H1 (cell line): ENCODE data around the gene TMEM151A. TPM values are rescaled to one million over a fixed set of nuclear protein-coding genes. Genes with fewer than 3 reads are reported as not detected.

Source experiments
- BACH1 ChIP-seq: IDR thresholded peaks from 2 replicates; pipeline ENCODE4 v1.6.1; 2012; ENCODE audit warnings: low read length, improper control_type of control experiment
- CEBPB ChIP-seq: IDR thresholded peaks from 2 replicates; pipeline ENCODE4 v1.6.1; 2012; ENCODE audit warnings: low read depth, low read length
- CHD2 ChIP-seq: IDR thresholded peaks from 2 replicates; pipeline ENCODE4 v1.6.1; 2012; ENCODE audit warnings: low read length, improper control_type of control experiment
- KDM1A ChIP-seq: fragments of 200-600, 300-600 bp; sonication (generic); IDR thresholded peaks from 2 replicates; pipeline ENCODE4 v1.7.1; 2016; ENCODE audit warnings: mild to moderate bottlenecking, low read length, borderline replicate concordance
- KDM5A ChIP-seq: fragments of 200-600 bp; IDR thresholded peaks from 2 replicates; pipeline ENCODE4 v1.7.1; 2012; ENCODE audit warnings: mild to moderate bottlenecking, low read length, inconsistent platforms, mixed read lengths
- NANOG ChIP-seq: IDR thresholded peaks from 2 replicates; pipeline ENCODE4 v1.6.1; 2011; ENCODE audit warnings: low read length, low read depth, mild to moderate bottlenecking, inconsistent platforms; ENCODE audit not compliant: insufficient read depth, poor library complexity, severe bottlenecking
- POLR2A ChIP-seq, 2 experiments: IDR thresholded peaks; 1 replicate in 1 of 2; 2 replicates in 1 of 2; pipeline ENCODE4 v1.6.1; 2011; ENCODE audit warnings: low read depth in 2 of 2, low read length in 2 of 2, mild to moderate bottlenecking in 2 of 2; ENCODE audit errors: control extremely low read depth in 1 of 2
- RXRA ChIP-seq: IDR thresholded peaks from 2 replicates; pipeline ENCODE4 v1.6.1; 2011; ENCODE audit warnings: low read depth, mild to moderate bottlenecking, low read length, moderate library complexity; ENCODE audit not compliant: insufficient read depth
- SAP30 ChIP-seq: fragments of 300-600 bp; sonication (generic); IDR thresholded peaks from 2 replicates; pipeline ENCODE4 v1.7.1; 2012; ENCODE audit warnings: low read length, moderate library complexity, mild to moderate bottlenecking, inconsistent platforms; ENCODE audit not compliant: insufficient read depth, insufficient replicate concordance
- SIN3A ChIP-seq, 2 experiments: IDR thresholded peaks in 1 of 2; conservative IDR thresholded peaks in 1 of 2; 2 replicates each; pipeline ENCODE4 v1.6.1; 2011 to 2012; ENCODE audit warnings: low read length in 2 of 2, improper control_type of control experiment in 1 of 2, low read depth in 1 of 2, mild to moderate bottlenecking in 1 of 2
- SIRT6 ChIP-seq: IDR thresholded peaks from one replicate; pipeline ENCODE4 v1.7.1; 2012; ENCODE audit warnings: low read length, inconsistent platforms
- SP1 ChIP-seq: IDR thresholded peaks from 2 replicates; pipeline ENCODE4 v1.6.1; 2011; ENCODE audit warnings: low read depth, low read length
- SUZ12 ChIP-seq: fragments of 200-600 bp; sonication (generic); IDR thresholded peaks from 2 replicates; pipeline ENCODE4 v1.6.1; 2012; ENCODE audit warnings: mild to moderate bottlenecking, inconsistent platforms, low read length, moderate library complexity, mixed read lengths
- TAF1 ChIP-seq: IDR thresholded peaks from 2 replicates; pipeline ENCODE4 v1.6.1; 2011; ENCODE audit warnings: mild to moderate bottlenecking, low read depth, low read length
- ZNF274 ChIP-seq: IDR thresholded peaks from 2 replicates; pipeline ENCODE4 v1.7.0; 2012; ENCODE audit warnings: low read length, borderline replicate concordance; ENCODE audit errors: extremely low read depth
- polyA plus RNA-seq, 7 experiments: library from polyadenylated mRNA; depleted of rRNA in 3 of 7; stranded (reverse) in 5 of 7; unstranded in 2 of 7; fragments of >200 nt in 5 of 7; fragments of 200-250 nt in 2 of 7; gene quantifications; 1 replicate in 5 of 7; 2 replicates in 1 of 7; 4 replicates in 1 of 7; pipeline versions ENCODE4 v1.2.1 to v1.2.3, GENCODE V29; 2011 to 2013; ENCODE audit warnings: missing spikeins in 2 of 7, mixed read lengths in 2 of 7
- total RNA-seq: library from RNA; stranded (reverse); fragmentation: NEBNext Ultra II Directional; extraction: Animal tissue kit (Norgen Biotek cat#: 25700); gene quantifications from 2 replicates; pipeline ENCODE4 v1.2.1, GENCODE V29; 2021
- TF ChIP-seq, protein P1 (sequence below): IDR thresholded peaks from 2 replicates; pipeline ENCODE4 v1.6.1; 2012; ENCODE audit warnings: inconsistent platforms
- TF ChIP-seq, protein P2 (sequence below), 3 experiments: IDR thresholded peaks; 1 replicate in 2 of 3; 2 replicates in 1 of 3; pipeline versions ENCODE4 v1.5.1 to v1.6.1; 2011; ENCODE audit warnings: low read length in 3 of 3, mild to moderate bottlenecking in 3 of 3, inconsistent platforms in 2 of 3, low read depth in 1 of 3, moderate library complexity in 1 of 3; ENCODE audit not compliant: insufficient read depth in 1 of 3; ENCODE audit errors: control extremely low read depth in 1 of 3
- TF ChIP-seq, protein P3 (sequence below): IDR thresholded peaks from 2 replicates; pipeline ENCODE4 v1.6.1; 2012; ENCODE audit warnings: inconsistent platforms

Gene TMEM151A
- total and polyA plus RNA-seq, 2 of the 8 experiments (the other 6 are each of a cell fraction or from before 2014, with no cell fraction given), result 3.2 TPM

DNA sequence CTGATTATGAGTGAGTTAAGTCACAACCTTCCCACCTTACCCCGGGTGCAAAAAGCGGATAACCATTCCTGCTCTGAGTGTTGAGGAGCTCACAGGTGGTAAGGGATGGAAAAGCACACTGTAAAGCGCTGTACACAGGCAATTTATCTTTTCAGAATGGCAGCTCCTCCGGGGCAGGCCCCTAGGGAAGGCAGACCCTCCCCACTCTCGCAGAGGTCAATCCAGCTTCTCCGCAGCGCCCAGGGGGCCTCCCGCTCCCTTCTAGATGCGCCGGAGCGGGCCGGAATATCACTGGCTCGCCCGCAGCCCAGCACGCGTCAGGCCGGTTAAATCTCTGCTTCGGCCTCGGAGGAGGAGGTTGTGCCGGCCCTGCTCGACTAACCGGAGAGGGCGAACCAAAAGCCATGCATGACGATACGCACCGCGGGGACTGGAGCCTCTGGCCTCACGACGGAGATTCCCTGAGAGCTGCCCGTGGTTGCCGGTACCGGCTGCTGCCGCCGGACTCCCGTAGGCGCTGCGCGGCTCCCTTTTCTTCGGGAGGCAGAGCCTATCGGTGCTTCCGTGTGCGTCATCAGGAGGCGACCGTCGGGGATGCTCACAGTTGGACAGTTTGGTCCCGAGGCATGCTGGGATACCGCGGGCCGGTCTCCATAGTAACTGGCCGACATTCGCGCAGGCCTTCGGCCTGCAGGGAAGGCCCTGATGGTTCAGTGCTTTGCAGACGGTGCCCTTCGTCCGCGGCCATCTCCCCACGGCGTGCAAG lies 53.0 kb downstream of the TMEM151A start, which contains the start of gene BRMS1 (continued):
- peak in 1 of 2 experiments; percentile 96; a peak in 2 of 3 replicates for TF ChIP-seq POLR2A (IDR thresholded peaks at IDR 0.05; ENCODE audit: control extremely low read depth in 1 of 2, low read depth in 2 of 2, low read length in 2 of 2)
- peak; percentile 91 for TF ChIP-seq KDM5A
- no peak for TF ChIP-seq CEBPB
- TF ChIP-seq, protein P1, sequence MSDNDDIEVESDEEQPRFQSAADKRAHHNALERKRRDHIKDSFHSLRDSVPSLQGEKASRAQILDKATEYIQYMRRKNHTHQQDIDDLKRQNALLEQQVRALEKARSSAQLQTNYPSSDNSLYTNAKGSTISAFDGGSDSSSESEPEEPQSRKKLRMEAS, result 0 out of 2 replicates have a peak, but pooled peaks have one; percentile 19
- TF ChIP-seq ZNF274, result no peak
- TF ChIP-seq SUZ12, result no peak
- no peak for TF ChIP-seq RXRA
- no peak for TF ChIP-seq SP1
- TF ChIP-seq TAF1, result peak; percentile 89
- TF ChIP-seq CHD2, result 0 out of 2 replicates have a peak, but pooled peaks have one; percentile 51
- no peak for TF ChIP-seq SIRT6
- TF ChIP-seq SIN3A (conservative IDR thresholded peaks at IDR 0.05 in 1 of 2, IDR thresholded peaks at IDR 0.05 in 1 of 2; ENCODE audit: low read depth in 1 of 2, low read length in 2 of 2), result peak; percentile 87 to 99; a peak in 3 of 4 replicates
- TF ChIP-seq BACH1, result no peak
- TF ChIP-seq SAP30, result peak; percentile 56
- TF ChIP-seq, protein P2, sequence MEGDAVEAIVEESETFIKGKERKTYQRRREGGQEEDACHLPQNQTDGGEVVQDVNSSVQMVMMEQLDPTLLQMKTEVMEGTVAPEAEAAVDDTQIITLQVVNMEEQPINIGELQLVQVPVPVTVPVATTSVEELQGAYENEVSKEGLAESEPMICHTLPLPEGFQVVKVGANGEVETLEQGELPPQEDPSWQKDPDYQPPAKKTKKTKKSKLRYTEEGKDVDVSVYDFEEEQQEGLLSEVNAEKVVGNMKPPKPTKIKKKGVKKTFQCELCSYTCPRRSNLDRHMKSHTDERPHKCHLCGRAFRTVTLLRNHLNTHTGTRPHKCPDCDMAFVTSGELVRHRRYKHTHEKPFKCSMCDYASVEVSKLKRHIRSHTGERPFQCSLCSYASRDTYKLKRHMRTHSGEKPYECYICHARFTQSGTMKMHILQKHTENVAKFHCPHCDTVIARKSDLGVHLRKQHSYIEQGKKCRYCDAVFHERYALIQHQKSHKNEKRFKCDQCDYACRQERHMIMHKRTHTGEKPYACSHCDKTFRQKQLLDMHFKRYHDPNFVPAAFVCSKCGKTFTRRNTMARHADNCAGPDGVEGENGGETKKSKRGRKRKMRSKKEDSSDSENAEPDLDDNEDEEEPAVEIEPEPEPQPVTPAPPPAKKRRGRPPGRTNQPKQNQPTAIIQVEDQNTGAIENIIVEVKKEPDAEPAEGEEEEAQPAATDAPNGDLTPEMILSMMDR (IDR thresholded peaks at IDR 0.05; ENCODE audit: control extremely low read depth in 1 of 3, insufficient read depth in 1 of 3, low read depth in 1 of 3, low read length in 3 of 3), result no peak
- no peak for TF ChIP-seq KDM1A
- peak; percentile 54 for TF ChIP-seq NANOG
- TF ChIP-seq, protein P3, sequence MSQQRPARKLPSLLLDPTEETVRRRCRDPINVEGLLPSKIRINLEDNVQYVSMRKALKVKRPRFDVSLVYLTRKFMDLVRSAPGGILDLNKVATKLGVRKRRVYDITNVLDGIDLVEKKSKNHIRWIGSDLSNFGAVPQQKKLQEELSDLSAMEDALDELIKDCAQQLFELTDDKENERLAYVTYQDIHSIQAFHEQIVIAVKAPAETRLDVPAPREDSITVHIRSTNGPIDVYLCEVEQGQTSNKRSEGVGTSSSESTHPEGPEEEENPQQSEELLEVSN, result 0 out of 2 replicates have a peak, but pooled peaks have one; percentile 24
